Gastrocnemius medialis (tissue), 4 donors: ENCODE data around the gene PRKCE. TPM values are rescaled to one million over a fixed set of nuclear protein-coding genes. Genes with fewer than 3 reads are reported as not detected.

Source experiments
- ATAC-seq, 2 donors: fragments of 150-250 bp; one replicate each; pipeline ENCODE4 v1.9.1; 2016
- DNase-seq, 2 donors: peaks; one replicate each; pipeline ENCODE4 v3.0.0-alpha.2; 2019
- H3K27ac ChIP-seq, 4 donors: fragments of 200-600 bp; sonication (generic); 1 replicate in 1 of 4; 2 replicates in 3 of 4; pipeline ENCODE4 v1.5.1; 2016 to 2018; ENCODE audit warnings: mild to moderate bottlenecking in 2 of 4, moderate library complexity in 1 of 4
- H3K27me3 ChIP-seq, 3 donors: fragments of 200-600 bp; sonication (generic) in 2 of 3; 1 replicate in 1 of 3; 2 replicates in 2 of 3; pipeline versions ENCODE4 v1.5.1 to v1.6.0; 2016 to 2019; ENCODE audit warnings: mild to moderate bottlenecking in 1 of 3, moderate library complexity in 1 of 3
- H3K36me3 ChIP-seq, 2 donors: fragments of 200-600 bp; sonication (generic) in 1 of 2; one replicate each; pipeline ENCODE4 v1.5.1; 2017 to 2018
- H3K4me1 ChIP-seq, 2 donors: fragments of 200-600 bp; sonication (generic) in 1 of 2; one replicate each; pipeline ENCODE4 v1.5.1; 2016 to 2017; ENCODE audit warnings: mild to moderate bottlenecking in 2 of 2
- H3K4me3 ChIP-seq, 4 donors: fragments of 200-600 bp; sonication (generic) in 3 of 4; 1 replicate in 1 of 4; 2 replicates in 3 of 4; pipeline ENCODE4 v1.5.1; 2016 to 2019; ENCODE audit warnings: mild to moderate bottlenecking in 2 of 4
- H3K9me3 ChIP-seq, 3 donors: fragments of 200-600 bp; sonication (generic) in 2 of 3; 1 replicate in 1 of 3; 2 replicates in 2 of 3; pipeline ENCODE4 v1.5.1; 2016 to 2019
- CTCF ChIP-seq, 5 experiments: fragments of 450-650 bp in 3 of 5; fragments of 200-600 bp in 2 of 5; sonication (generic) in 2 of 5; IDR thresholded peaks in 4 of 5; conservative IDR thresholded peaks in 1 of 5; 1 replicate in 4 of 5; 2 replicates in 1 of 5; pipeline ENCODE4 v1.5.1; 2016 to 2019; ENCODE audit warnings: antibody characterized with exemption in 5 of 5, mild to moderate bottlenecking in 3 of 5, moderate library complexity in 3 of 5
- POLR2A ChIP-seq, 2 donors: fragments of 450-650 bp; IDR thresholded peaks; one replicate each; pipeline ENCODE4 v1.6.1; 2017; ENCODE audit warnings: antibody characterized with exemption in 2 of 2, mild to moderate bottlenecking in 2 of 2, moderate library complexity in 2 of 2
- in situ Hi-C, 4 donors: fragments of 200-750 bp; cut with MboI; loops; one replicate each; pipeline versions ENCODE4 v1.15.0 to v1.8.0; 2017; ENCODE audit warnings: low sequenced_read_pairs in 4 of 4
- intact Hi-C: fragments of 100-400 bp; cut with DNase I; formaldehyde crosslinking; loops from one replicate; pipeline ENCODE4 v1.15.1; 2023; ENCODE audit warnings: low total_unique reads
- total RNA-seq, 4 donors: library from RNA; depleted of rRNA; stranded (reverse); fragments of >200 nt; gene quantifications; one replicate each; pipeline versions ENCODE4 v1.1.0 to v1.2.3, GENCODE V29; 2016

The PRKCE gene
- total RNA-seq, 4 donors from 2014 or later = 5.8 to 28.9 (median 11.8) TPM

GRCh38 chr2:46173636-46174250 lies 522.3 kb downstream of the PRKCE start:
- no peak for DNase-seq
- TF ChIP-seq POLR2A (IDR thresholded peaks at IDR 0.05) = no peak
- no peak for TF ChIP-seq CTCF (IDR thresholded peaks at IDR 0.05 in 4 of 5, conservative IDR thresholded peaks at IDR 0.05 in 1 of 5)

GRCh38 chr2:46174345-46175170 lies 523.1 kb downstream of the PRKCE start:
- Histone ChIP-seq H3K27me3 (no peaks in the 10 kb centered on the region), H3K9me3 (no peaks in the 10 kb centered on the region), H3K36me3 (no peaks in the 10 kb centered on the region), H3K4me1 (peaks cover 3 to 6% of the 10 kb centered on the region in 2 donors), H3K27ac (no peak overlapping the region), H3K4me3 (no peak overlapping the region)
- DNase-seq (no peak), ATAC-seq (no peak)
- no peak for TF ChIP-seq POLR2A (IDR thresholded peaks at IDR 0.05)
- no peak for TF ChIP-seq CTCF (IDR thresholded peaks at IDR 0.05 in 4 of 5, conservative IDR thresholded peaks at IDR 0.05 in 1 of 5)
- in situ Hi-C loops = no loop called here
- intact Hi-C loops = loop anchor here (10.0 kb wide), 1 partner anchor 50 kb away; no protein-coding TSS in a partner anchor

More at GRCh38 chr2:46173636-46174250, 522.3 kb downstream of the PRKCE start:
- Histone ChIP-seq H3K36me3 (no peaks in the 10 kb centered on the region), H3K27me3 (no peaks in the 10 kb centered on the region), H3K27ac (no peak overlapping the region), H3K4me3 (no peak overlapping the region), H3K9me3 (no peaks in the 10 kb centered on the region), H3K4me1 (peaks cover 2 to 4% of the 10 kb centered on the region in 2 donors)
- intact Hi-C loops = loop anchor here (10.0 kb wide), 1 partner anchor 51 kb away; no protein-coding TSS in a partner anchor
- no peak for ATAC-seq
- in situ Hi-C loops = no loop called here

- Histone ChIP-seq H3K9me3 (no peaks in the 10 kb centered on the region), H3K27ac (no peak overlapping the region), H3K36me3 (no peaks in the 10 kb centered on the region), H3K4me3 (no peak overlapping the region), H3K4me1 (peaks cover 3 to 6% of the 10 kb centered on the region in 2 donors), H3K27me3 (no peaks in the 10 kb centered on the region)
- intact Hi-C loops (loop anchor here (10.0 kb wide), 1 partner anchor 49 kb away; no protein-coding TSS in a partner anchor), in situ Hi-C loops (no loop called here)
- ATAC-seq (no peak), DNase-seq (no peak)
- TF ChIP-seq POLR2A (IDR thresholded peaks at IDR 0.05) (no peak), CTCF (IDR thresholded peaks at IDR 0.05 in 4 of 5, conservative IDR thresholded peaks at IDR 0.05 in 1 of 5) (no peak)
Observed at GRCh38 chr2:46175419-46175818, 523.9 kb downstream of the PRKCE start.

- DNase-seq (no peak), ATAC-seq (no peak)
- Histone ChIP-seq H3K4me1 (peaks cover 3 to 6% of the 10 kb centered on the region in 2 donors), H3K36me3 (no peaks in the 10 kb centered on the region), H3K4me3 (no peak overlapping the region), H3K27ac (peak overlapping the region in 2 of 4 donors; percentile 63 to 77), H3K27me3 (no peaks in the 10 kb centered on the region), H3K9me3 (no peaks in the 10 kb centered on the region)
- TF ChIP-seq CTCF (IDR thresholded peaks at IDR 0.05 in 4 of 5, conservative IDR thresholded peaks at IDR 0.05 in 1 of 5) (no peak), POLR2A (IDR thresholded peaks at IDR 0.05) (no peak)
- in situ Hi-C loops (no loop called here), intact Hi-C loops (loop anchor here (10.0 kb wide), 1 partner anchor 47 kb away; no protein-coding TSS in a partner anchor)
Observed at GRCh38 chr2:46177461-46178089, 526.1 kb downstream of the PRKCE start.
